ENCODE data around the gene MMUT.
"Not testable (repeated sequence)": the region's sequence is repeated elsewhere in the genome, so short reads cannot be mapped to it uniquely, and the experiment has no call there.

MMUT gene

GRCh38 chr6:49462927-49463611 lies at the start of gene MMUT, which contains the start of gene CENPQ:
Gene MMUT (minus strand): TSS chr6:49463253. CDS start chr6:49459466, 3,787 bp downstream.
Gene CENPQ (plus strand): TSS chr6:49463370. CDS start chr6:49470177, 6,807 bp downstream.
- peak; percentile 87 to 88 for DNase-seq (ENCODE audit: low read depth in 2 of 2)

- DNase-seq (ENCODE audit: low read depth in 2 of 2): no peak
Measured at GRCh38 chr6:49509342-49509741, 46.3 kb upstream of the MMUT start.

DNA sequence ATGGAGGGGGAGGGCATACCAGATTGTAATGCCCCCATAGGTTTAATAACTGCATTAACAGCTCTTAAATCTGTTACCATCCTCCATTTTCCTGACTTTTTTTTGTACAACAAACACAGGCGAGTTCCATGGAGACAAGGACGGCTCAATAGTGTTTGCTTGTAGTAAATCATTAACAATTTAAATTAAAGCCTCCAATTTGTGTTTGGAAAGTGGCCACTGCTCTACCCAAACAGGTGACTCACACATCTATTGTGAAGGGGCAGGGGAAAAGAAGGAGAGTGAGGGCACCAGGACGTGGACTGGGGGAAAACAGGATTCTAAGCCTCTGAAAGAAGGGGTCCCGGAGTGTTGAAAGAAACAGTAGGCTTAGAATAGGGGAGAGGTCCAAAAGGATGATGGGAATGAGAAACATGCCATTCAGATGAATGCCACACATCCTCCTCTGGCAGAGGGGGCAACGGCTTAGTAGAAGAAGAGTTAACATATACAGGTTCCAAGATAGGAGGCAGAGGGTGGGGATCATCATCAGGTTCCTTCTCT lies 43.6 kb upstream of the MMUT start:
- DNase-seq (ENCODE audit: low read depth in 2 of 2): no peak

GRCh38 chr6:49504666-49505065 lies 41.6 kb upstream of the MMUT start:
- no peak for DNase-seq (ENCODE audit: low read depth in 2 of 2)

DNA sequence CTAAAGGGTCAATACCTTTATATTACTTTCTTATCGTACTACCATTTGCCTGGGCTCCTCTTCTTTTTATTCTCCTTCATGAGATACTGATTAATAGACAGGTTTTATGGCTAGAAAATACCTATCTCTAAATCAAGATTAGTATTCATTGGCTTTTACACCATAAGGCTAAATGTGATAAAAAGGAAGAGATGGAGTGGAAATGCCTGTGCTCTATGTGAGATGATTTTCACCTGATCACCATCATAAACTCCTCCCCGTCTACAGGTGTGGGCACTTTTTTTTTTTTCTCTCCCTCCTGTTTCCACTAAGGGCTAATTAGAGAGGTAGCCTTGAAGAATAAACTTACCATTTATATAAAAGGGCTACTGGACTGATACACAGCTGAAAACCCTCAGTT lies 36.6 kb upstream of the MMUT start, which contains the start of gene GLYATL3:
GLYATL3 (plus strand) TSS at position 301 of the 400 bp plus-strand sequence. CDS start 12,068 bp downstream, outside the sequence.
- DNase-seq (ENCODE audit: low read depth in 2 of 2): no peak

DNA sequence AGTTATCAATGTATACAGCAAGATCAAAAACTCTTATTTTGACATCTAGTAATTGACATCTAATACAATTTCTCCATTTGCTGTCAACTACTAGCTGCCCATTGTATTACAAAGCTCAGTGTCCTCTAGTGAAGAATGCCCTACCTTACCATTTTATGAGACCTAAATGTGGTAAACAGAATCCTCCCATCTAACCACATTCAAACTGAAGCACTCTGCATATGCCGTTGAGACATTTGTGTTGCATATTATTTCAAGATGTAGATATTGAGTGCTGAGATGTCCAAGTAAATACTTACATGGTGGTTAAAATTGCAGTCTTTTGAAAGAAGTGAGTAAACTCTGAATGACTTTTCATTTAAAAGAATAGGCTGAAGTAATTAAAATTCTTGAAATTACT lies 36.1 kb upstream of the MMUT start:
- DNase-seq (ENCODE audit: low read depth in 2 of 2): no peak

- no peak for DNase-seq (ENCODE audit: low read depth in 2 of 2)
Measured at GRCh38 chr6:49497304-49497703, 34.3 kb upstream of the MMUT start.

GRCh38 chr6:49490633-49491032 lies 27.6 kb upstream of the MMUT start:
- DNase-seq (ENCODE audit: low read depth in 2 of 2): no peak

DNA sequence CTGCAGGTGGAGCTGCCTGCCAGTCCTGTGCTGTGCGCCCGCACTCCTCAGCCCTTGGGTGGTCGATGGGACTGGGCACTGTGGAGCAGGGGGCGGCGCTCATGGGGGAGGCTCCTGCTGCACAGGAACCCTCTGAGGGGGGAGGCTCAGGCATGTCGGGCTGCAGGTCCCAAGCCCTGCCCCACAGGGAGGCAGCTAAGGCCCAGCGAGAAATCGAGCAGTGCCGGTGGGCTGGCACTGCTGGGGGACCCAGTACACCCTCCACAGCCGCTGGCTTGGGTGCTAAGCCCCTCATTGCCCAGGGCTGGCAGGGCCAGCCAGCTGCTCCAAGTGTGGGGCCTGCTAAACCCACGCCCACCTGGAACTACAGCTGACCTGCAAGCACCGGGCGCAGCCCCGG lies 20.3 kb upstream of the MMUT start:
- not testable (repeated sequence) for DNase-seq (ENCODE audit: low read depth in 2 of 2)

DNA sequence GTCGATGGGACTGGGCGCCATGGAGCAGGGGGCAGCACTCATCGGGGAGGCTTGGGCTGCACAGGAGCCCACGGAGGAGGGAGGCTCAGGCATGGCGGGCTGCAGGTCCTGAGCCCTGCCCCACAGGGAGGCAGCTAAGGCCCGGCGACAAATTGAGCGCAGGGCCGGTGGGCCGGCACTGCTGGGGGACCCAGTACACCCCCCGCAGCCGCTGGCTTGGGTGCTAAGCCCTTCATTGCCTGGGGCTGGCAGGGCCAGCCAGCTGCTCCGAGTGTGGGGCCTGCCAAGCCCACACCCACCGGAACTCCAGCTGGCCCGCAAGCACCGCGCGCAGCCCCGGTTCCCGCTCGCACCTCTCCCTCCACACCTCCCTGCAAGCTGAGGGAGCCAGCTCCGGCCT lies 18.8 kb upstream of the MMUT start:
- DNase-seq (ENCODE audit: low read depth in 2 of 2): not testable (repeated sequence)

GRCh38 chr6:49479308-49479970 lies 16.4 kb upstream of the MMUT start:
- no peak for DNase-seq (ENCODE audit: low read depth in 2 of 2)

DNA sequence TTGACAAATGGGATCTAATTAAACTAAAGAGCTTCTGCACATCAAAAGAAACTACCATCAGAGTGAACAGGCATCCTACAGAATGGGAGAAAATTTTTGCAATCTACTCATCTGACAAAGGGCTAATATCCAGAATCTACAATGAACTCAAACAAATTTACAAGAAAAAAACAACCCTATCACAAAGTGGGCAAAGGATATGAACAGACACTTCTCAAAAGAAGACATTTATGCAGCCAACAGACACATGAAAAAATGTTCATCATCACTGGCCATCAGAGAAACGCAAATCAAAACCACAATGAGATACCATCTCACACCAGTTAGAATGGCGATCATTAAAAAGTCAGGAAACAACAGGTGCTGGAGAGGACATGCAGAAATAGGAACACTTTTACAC lies 13.5 kb upstream of the MMUT start:
- not testable (repeated sequence) for DNase-seq (ENCODE audit: low read depth in 2 of 2)

- DNase-seq (ENCODE audit: low read depth in 2 of 2): no peak
Measured at GRCh38 chr6:49468042-49468441, 5.0 kb upstream of the MMUT start.

- no peak for DNase-seq (ENCODE audit: low read depth in 2 of 2)
Measured at GRCh38 chr6:49464691-49465090, 1.6 kb upstream of the MMUT start.

- DNase-seq (ENCODE audit: low read depth in 2 of 2): no peak
Measured at GRCh38 chr6:49463612-49463967, 537 bp upstream of the MMUT start.

DNA sequence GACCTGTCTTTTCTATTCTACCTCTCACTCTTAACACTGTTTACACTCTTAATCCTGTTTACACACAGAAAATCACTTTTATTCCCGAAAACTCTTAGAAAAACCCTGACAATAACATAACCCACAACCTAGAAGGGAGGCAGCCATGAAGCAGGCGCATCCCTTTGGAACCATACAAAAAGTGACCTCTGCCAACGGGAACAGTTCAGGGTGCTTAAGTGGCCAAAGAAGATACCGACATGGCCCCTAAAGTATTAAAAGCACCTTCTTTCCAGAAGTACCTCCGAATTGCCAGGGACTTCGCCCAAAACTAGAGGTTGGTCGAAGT lies 490 bp downstream of the MMUT start:
- no peak for DNase-seq (ENCODE audit: low read depth in 2 of 2)

DNA sequence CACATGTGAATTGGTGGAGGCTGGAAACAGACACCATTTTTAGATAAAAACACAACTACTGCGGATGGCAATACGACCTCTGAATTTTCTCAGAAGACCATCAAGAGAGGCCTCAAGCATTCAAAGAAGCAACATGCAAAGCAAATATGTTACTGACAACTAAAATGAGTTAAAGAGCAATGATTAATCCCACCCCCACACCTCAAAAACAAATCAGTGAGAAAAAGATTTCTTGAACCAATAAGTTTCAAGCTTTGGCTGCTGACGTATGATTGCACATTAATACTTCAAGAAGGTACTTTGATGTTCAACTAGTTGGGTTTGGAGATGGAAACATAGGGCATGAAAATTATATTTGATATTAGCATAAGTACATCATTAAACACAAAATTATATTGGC lies 982 bp downstream of the MMUT start:
- no peak for DNase-seq (ENCODE audit: low read depth in 2 of 2)

GRCh38 chr6:49457771-49458170 lies 5.3 kb downstream of the MMUT start:
- DNase-seq (ENCODE audit: low read depth in 2 of 2): no peak

- no peak for DNase-seq (ENCODE audit: low read depth in 2 of 2)
Measured at GRCh38 chr6:49454787-49455709, 8.0 kb downstream of the MMUT start.

GRCh38 chr6:49453221-49453620 lies 9.8 kb downstream of the MMUT start:
- no peak for DNase-seq (ENCODE audit: low read depth in 2 of 2)

GRCh38 chr6:49430866-49431265 lies 32.2 kb downstream of the MMUT start:
- DNase-seq (ENCODE audit: low read depth in 2 of 2): no peak

GRCh38 chr6:49430187-49430586 lies 32.9 kb downstream of the MMUT start:
- DNase-seq (ENCODE audit: low read depth in 2 of 2): no peak

Measured in stimulated activated CD8-positive, alpha-beta memory T cell treated with anti-CD3 and anti-CD28 coated beads, Interleukin-7, amount 100 ng/mL, for 4 hours (primary cell).